ENCODE measurements around the gene GTF3C4. TPM values are rescaled to one million over a fixed set of nuclear protein-coding genes. Genes with fewer than 3 reads are reported as not detected.

GTF3C4 gene
- total RNA-seq, 2 donors from 2014 or later, result 16.0 to 17.3 TPM

DNA sequence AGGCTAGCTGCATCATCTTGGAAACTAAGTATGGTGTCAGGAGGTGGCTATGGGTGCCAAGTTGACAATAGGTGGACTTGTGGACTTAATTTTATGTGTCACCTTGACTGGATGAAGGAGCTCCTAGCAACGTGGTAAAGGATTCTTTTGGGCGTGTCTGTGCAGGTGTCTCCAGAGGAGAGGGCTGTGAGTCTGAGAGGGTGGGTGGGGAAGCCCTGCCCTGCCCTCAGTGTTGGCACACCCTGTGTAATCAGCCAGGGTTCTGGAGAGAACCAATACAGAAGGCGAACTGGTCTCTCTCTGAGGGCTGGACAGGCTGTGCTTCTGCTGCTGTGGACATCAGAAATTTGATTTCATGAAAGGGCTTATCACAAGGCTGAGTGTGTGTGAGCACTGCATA lies 61.0 kb downstream of the GTF3C4 start:
- Histone ChIP-seq H3K4me1 (replicated peaks) (no peaks in the 10 kb centered on the region), H3K9me3 (no peaks in the 10 kb centered on the region), H3K36me3 (no peaks in the 10 kb centered on the region), H3K27ac (no peak overlapping the region), H3K4me3 (no peak overlapping the region), H3K27me3 (replicated peaks; ENCODE audit: insufficient read depth) (no peaks in the 10 kb centered on the region)
- DNase-seq (ENCODE audit: low spot score), result no peak
- WGBS, result 61% methylated on average over 3 of the region's 3 CpGs
- TF ChIP-seq POLR2AphosphoS5 (IDR thresholded peaks at IDR 0.05) (no peak), CTCF (IDR thresholded peaks at IDR 0.05) (no peak), POLR2A (IDR thresholded peaks at IDR 0.05) (no peak)
- intact Hi-C loops (cut with DNase I), result no loop called here

DNA sequence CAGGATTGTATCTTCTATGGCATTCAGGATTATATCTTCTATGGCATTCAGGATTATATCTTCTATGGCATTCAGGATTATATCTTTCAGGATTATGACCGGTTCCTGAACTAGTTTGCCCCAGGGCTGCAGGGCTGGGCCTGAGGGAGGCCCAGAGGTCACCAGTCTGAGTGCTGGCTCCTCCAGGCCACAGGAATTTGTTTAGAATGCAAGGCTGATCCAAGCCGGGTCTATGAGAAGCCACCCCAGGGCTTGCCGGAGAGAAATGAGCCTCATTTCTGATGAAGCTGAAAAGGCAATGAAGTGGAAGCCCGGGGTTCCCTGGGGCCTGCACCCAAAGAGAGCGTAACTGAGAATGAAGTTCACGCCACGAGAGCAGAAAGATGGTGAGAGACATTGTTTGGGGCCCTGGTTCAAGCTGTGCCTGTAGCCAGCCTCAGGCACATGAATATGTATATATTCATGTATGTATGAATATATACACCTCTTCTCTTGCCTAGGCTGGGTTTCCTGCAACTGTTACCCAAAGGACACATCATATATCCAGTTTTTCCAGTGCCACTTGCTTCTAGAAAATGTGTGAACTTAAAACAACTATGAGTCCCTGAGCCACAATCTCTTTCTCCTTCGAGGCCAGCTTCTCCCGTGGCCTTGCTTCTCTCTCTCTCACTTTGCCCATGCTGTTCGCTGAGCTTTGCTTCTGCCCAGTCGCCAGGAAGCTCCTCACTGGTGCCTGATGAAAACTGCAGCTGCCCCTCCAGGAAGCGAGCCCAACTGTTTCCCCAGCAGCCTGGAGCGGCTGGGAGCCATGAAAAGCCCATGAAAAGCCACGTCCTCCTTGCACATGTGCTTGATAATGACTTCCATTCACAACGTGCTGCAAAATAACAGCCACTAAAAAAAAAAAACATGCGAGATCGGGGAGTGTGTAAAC lies 62.3 kb downstream of the GTF3C4 start:
- intact Hi-C loops (cut with DNase I), result no loop called here
- WGBS, result 61% methylated on average over 17 of the region's 17 CpGs
- H3K27me3 ChIP-seq (replicated peaks; ENCODE audit: insufficient read depth), result no peaks in the 10 kb centered on the region
- H3K27ac ChIP-seq, result no peak overlapping the region
- H3K9me3 ChIP-seq, result no peaks in the 10 kb centered on the region
- no peaks in the 10 kb centered on the region for H3K4me1 ChIP-seq (replicated peaks)
- H3K4me3 ChIP-seq, result no peak overlapping the region
- DNase-seq (ENCODE audit: low spot score), result no peak
- no peak for TF ChIP-seq POLR2A (IDR thresholded peaks at IDR 0.05)
- no peak for TF ChIP-seq POLR2AphosphoS5 (IDR thresholded peaks at IDR 0.05)
- TF ChIP-seq CTCF (IDR thresholded peaks at IDR 0.05), result no peak
- H3K36me3 ChIP-seq, result no peaks in the 10 kb centered on the region

GRCh38 chr9:132733260-132733815 lies 63.1 kb downstream of the GTF3C4 start:
- Histone ChIP-seq H3K27ac (no peak overlapping the region), H3K4me1 (replicated peaks) (no peaks in the 10 kb centered on the region), H3K9me3 (no peaks in the 10 kb centered on the region), H3K27me3 (replicated peaks; ENCODE audit: insufficient read depth) (no peaks in the 10 kb centered on the region), H3K4me3 (no peak overlapping the region), H3K36me3 (no peaks in the 10 kb centered on the region)
- 48% methylated on average over 22 of the region's 22 CpGs for WGBS
- no peak for TF ChIP-seq POLR2AphosphoS5 (IDR thresholded peaks at IDR 0.05)
- TF ChIP-seq POLR2A (IDR thresholded peaks at IDR 0.05), result no peak
- no peak for TF ChIP-seq CTCF (IDR thresholded peaks at IDR 0.05)
- no peak for DNase-seq (ENCODE audit: low spot score)
- intact Hi-C loops (cut with DNase I), result no loop called here

- H3K4me1 ChIP-seq (replicated peaks), result no peaks in the 10 kb centered on the region
- intact Hi-C loops (cut with DNase I), result no loop called here
- no peak for TF ChIP-seq POLR2A (IDR thresholded peaks at IDR 0.05)
- TF ChIP-seq POLR2AphosphoS5 (IDR thresholded peaks at IDR 0.05), result no peak
- TF ChIP-seq CTCF (IDR thresholded peaks at IDR 0.05), result no peak
- WGBS, result 90% methylated on average over 9 of the region's 9 CpGs
- H3K27me3 ChIP-seq (replicated peaks; ENCODE audit: insufficient read depth), result no peaks in the 10 kb centered on the region
- H3K4me3 ChIP-seq, result no peak overlapping the region
- no peak overlapping the region for H3K27ac ChIP-seq
- H3K36me3 ChIP-seq, result no peaks in the 10 kb centered on the region
- DNase-seq (ENCODE audit: low spot score), result no peak
- no peaks in the 10 kb centered on the region for H3K9me3 ChIP-seq
Observed at GRCh38 chr9:132739710-132740310, 69.5 kb downstream of the GTF3C4 start.
